ENCODE data around the gene C3orf52. TPM values are rescaled to one million over a fixed set of nuclear protein-coding genes. Genes with fewer than 3 reads are reported as not detected.

C3orf52 gene
- total RNA-seq, 3 donors from 2014 or later, result 0.64 to 23.6 (median 8.5) TPM

GRCh38 chr3:112136959-112137693, 50.9 kb downstream of the C3orf52 start:
- Histone ChIP-seq H3K9me3 (no peaks in the 10 kb centered on the region), H3K36me3 (no peaks in the 10 kb centered on the region), H3K27me3 (no peaks in the 10 kb centered on the region), H3K4me1 (no peaks in the 10 kb centered on the region), H3K4me3 (no peak overlapping the region), H3K27ac (no peak overlapping the region)
- intact Hi-C loops (cut with DNase I; ENCODE audit: low total_unique reads), result no loop called here
- DNase-seq (ENCODE audit: low spot score in 2 of 2), result no peak
- no peak for TF ChIP-seq POLR2AphosphoS5 (IDR thresholded peaks at IDR 0.05)
- peak in 1 of 3 donors; percentile 15 for TF ChIP-seq CTCF (IDR thresholded peaks at IDR 0.05)
- no peak for TF ChIP-seq POLR2A (IDR thresholded peaks at IDR 0.05)

GRCh38 chr3:112137781-112138180, 51.6 kb downstream of the C3orf52 start:
- no peak overlapping the region for H3K27ac ChIP-seq

GRCh38 chr3:112138219-112138969, 52.2 kb downstream of the C3orf52 start:
- Histone ChIP-seq H3K27ac (no peak overlapping the region), H3K4me3 (no peak overlapping the region), H3K4me1 (no peaks in the 10 kb centered on the region), H3K9me3 (no peaks in the 10 kb centered on the region), H3K36me3 (no peaks in the 10 kb centered on the region), H3K27me3 (no peaks in the 10 kb centered on the region)
- no peak for TF ChIP-seq POLR2A (IDR thresholded peaks at IDR 0.05)
- TF ChIP-seq POLR2AphosphoS5 (IDR thresholded peaks at IDR 0.05), result no peak
- TF ChIP-seq CTCF (IDR thresholded peaks at IDR 0.05), result no peak
- no peak for DNase-seq (ENCODE audit: low spot score in 2 of 2)
- intact Hi-C loops (cut with DNase I; ENCODE audit: low total_unique reads), result no loop called here

More at GRCh38 chr3:112137781-112138180, 51.6 kb downstream of the C3orf52 start:
- no peak overlapping the region for H3K4me3 ChIP-seq
- H3K9me3 ChIP-seq, result no peaks in the 10 kb centered on the region
- H3K36me3 ChIP-seq, result no peaks in the 10 kb centered on the region
- no peaks in the 10 kb centered on the region for H3K4me1 ChIP-seq
- intact Hi-C loops (cut with DNase I; ENCODE audit: low total_unique reads), result no loop called here
- TF ChIP-seq POLR2AphosphoS5 (IDR thresholded peaks at IDR 0.05) (no peak), POLR2A (IDR thresholded peaks at IDR 0.05) (no peak), CTCF (IDR thresholded peaks at IDR 0.05) (no peak)
- DNase-seq (ENCODE audit: low spot score in 2 of 2), result no peak
- no peaks in the 10 kb centered on the region for H3K27me3 ChIP-seq

- intact Hi-C loops (cut with DNase I; ENCODE audit: low total_unique reads), result no loop called here
- Histone ChIP-seq H3K36me3 (no peaks in the 10 kb centered on the region), H3K27me3 (no peaks in the 10 kb centered on the region), H3K9me3 (no peaks in the 10 kb centered on the region), H3K27ac (no peak overlapping the region), H3K4me1 (no peaks in the 10 kb centered on the region), H3K4me3 (no peak overlapping the region)
- no peak for TF ChIP-seq POLR2A (IDR thresholded peaks at IDR 0.05)
- no peak for TF ChIP-seq POLR2AphosphoS5 (IDR thresholded peaks at IDR 0.05)
- TF ChIP-seq CTCF (IDR thresholded peaks at IDR 0.05), result no peak
- no peak for DNase-seq (ENCODE audit: low spot score in 2 of 2)
Observed at GRCh38 chr3:112140584-112140983, 54.4 kb downstream of the C3orf52 start.

- Histone ChIP-seq H3K27ac (no peak overlapping the region), H3K4me3 (no peak overlapping the region), H3K36me3 (no peaks in the 10 kb centered on the region), H3K27me3 (no peaks in the 10 kb centered on the region), H3K9me3 (no peaks in the 10 kb centered on the region), H3K4me1 (no peaks in the 10 kb centered on the region)
- DNase-seq (ENCODE audit: low spot score in 2 of 2), result no peak
- TF ChIP-seq CTCF (IDR thresholded peaks at IDR 0.05), result no peak
- intact Hi-C loops (cut with DNase I; ENCODE audit: low total_unique reads), result no loop called here
Observed at GRCh38 chr3:112141293-112141692, 55.1 kb downstream of the C3orf52 start.
